ENCODE results near the gene TCF4. TPM values are rescaled to one million over a fixed set of nuclear protein-coding genes. Genes with fewer than 3 reads are reported as not detected.

TCF4 gene
- total and polyA plus RNA-seq, 4 donors: 14.3 to 356 (median 73.0) TPM

DNA sequence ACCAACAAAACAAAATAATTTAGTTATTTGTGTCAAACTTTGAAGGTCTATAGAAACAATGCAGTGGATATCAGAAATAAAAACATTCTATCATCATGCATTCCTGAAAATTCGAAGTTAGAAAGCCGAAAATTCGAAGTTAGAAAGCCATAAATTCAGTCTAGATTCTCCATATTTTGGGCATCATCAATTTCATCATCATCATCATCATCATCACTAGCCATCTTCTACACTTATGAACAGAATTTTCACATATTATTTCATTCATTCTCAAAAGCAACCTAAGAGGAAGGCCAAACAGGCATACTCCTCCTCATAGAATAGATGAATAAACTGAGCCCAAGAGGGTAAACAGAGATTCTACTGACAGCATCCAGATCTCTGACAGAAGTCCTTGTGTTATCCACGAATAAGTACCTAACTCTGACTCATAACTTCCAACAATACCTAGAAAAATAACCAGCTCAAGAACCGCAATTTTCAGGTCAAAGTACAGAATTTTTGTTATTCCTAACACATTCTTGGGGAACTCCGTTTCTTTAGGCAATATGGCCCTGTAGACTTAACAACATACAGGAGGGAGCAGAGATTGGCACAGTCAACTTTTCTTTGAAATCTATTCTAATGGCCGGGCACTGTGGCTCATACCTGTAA, 84.7 kb downstream of the TCF4 start:
- Histone ChIP-seq H3K27me3 (ENCODE audit: control insufficient read depth in 3 of 3, insufficient read depth in 3 of 3, low read length in 2 of 3) (no peaks in the 10 kb centered on the region), H3K4me1 (ENCODE audit: control insufficient read depth in 5 of 5, insufficient read depth in 5 of 5, low read length in 5 of 5) (peaks cover 2 to 41% (median 21%) of the 10 kb centered on the region in 5 donors), H3K36me3 (ENCODE audit: control insufficient read depth in 4 of 4, insufficient read depth in 4 of 4, low read length in 4 of 4) (no peaks in the 10 kb centered on the region), H3K4me3 (no peak overlapping the region), H3K9me3 (ENCODE audit: control insufficient read depth in 4 of 4, insufficient read depth in 3 of 4, low read length in 3 of 4) (no peaks in the 10 kb centered on the region), H3K9ac (ENCODE audit: insufficient read depth in 1 of 2, low read length in 2 of 2) (no peak overlapping the region), H3K27ac (ENCODE audit: low read depth in 1 of 2, low read length in 1 of 2) (no peak overlapping the region)
- DNase-seq (no peak), ATAC-seq (ENCODE audit: insufficient read depth, low FRiP score) (no peak)
- WGBS, 2 donors: 85 to 96% methylated on average over 7 of the region's 7 CpGs
- TF ChIP-seq, protein P1, sequence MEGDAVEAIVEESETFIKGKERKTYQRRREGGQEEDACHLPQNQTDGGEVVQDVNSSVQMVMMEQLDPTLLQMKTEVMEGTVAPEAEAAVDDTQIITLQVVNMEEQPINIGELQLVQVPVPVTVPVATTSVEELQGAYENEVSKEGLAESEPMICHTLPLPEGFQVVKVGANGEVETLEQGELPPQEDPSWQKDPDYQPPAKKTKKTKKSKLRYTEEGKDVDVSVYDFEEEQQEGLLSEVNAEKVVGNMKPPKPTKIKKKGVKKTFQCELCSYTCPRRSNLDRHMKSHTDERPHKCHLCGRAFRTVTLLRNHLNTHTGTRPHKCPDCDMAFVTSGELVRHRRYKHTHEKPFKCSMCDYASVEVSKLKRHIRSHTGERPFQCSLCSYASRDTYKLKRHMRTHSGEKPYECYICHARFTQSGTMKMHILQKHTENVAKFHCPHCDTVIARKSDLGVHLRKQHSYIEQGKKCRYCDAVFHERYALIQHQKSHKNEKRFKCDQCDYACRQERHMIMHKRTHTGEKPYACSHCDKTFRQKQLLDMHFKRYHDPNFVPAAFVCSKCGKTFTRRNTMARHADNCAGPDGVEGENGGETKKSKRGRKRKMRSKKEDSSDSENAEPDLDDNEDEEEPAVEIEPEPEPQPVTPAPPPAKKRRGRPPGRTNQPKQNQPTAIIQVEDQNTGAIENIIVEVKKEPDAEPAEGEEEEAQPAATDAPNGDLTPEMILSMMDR (IDR thresholded peaks at IDR 0.05; ENCODE audit: control extremely low read depth, extremely low read depth): no peak

DNA sequence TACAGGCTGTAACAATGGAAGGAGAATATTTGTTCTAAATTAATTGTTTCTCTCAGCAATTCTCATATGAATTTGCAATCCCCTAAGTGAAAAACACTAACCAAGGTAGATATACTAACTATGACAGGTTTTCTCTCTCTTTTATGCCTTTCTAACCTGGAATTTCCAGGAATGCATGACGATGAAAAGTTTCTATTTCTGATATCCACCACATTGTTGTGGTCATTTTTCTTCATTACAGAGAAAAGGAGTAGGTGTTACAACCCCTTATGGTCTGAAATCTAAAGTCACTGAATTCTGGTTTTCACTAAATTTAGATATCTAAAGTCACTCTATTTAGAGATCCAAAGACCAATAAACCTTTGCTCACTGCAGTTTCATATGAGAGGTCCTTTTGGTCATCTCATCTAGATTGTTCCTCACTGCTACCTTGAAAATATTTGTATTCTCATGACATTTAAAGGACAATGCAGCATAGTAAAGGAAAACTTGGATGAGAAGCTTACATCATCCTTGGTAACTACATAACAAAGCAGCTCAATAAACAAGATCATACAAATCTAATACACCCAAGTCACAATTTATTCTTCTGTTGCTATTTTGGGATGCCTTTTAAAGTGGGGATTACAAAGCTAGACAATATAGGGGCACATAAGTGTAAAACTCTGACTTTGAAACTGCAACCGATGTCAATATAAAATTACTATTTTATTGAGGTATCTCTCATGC, 85.8 kb downstream of the TCF4 start:
- WGBS, 2 donors: 76 to 86% methylated on average over 2 of the region's 2 CpGs
- peak in 1 of 3 donors; percentile 42 for DNase-seq
- Histone ChIP-seq H3K9me3 (ENCODE audit: control insufficient read depth in 4 of 4, insufficient read depth in 3 of 4, low read length in 3 of 4) (no peaks in the 10 kb centered on the region), H3K27ac (ENCODE audit: low read depth in 1 of 2, low read length in 1 of 2) (no peak overlapping the region), H3K4me1 (ENCODE audit: control insufficient read depth in 5 of 5, insufficient read depth in 5 of 5, low read length in 5 of 5) (peaks cover 2 to 40% (median 19%) of the 10 kb centered on the region in 5 donors), H3K36me3 (ENCODE audit: control insufficient read depth in 4 of 4, insufficient read depth in 4 of 4, low read length in 4 of 4) (peaks cover 0 to 2% (median 0%) of the 10 kb centered on the region in 4 donors), H3K4me3 (no peak overlapping the region), H3K27me3 (ENCODE audit: control insufficient read depth in 3 of 3, insufficient read depth in 3 of 3, low read length in 2 of 3) (no peaks in the 10 kb centered on the region), H3K9ac (ENCODE audit: insufficient read depth in 1 of 2, low read length in 2 of 2) (no peak overlapping the region)
- TF ChIP-seq, protein P1 (IDR thresholded peaks at IDR 0.05; ENCODE audit: control extremely low read depth, extremely low read depth): no peak
- ATAC-seq (ENCODE audit: insufficient read depth, low FRiP score): no peak

DNA sequence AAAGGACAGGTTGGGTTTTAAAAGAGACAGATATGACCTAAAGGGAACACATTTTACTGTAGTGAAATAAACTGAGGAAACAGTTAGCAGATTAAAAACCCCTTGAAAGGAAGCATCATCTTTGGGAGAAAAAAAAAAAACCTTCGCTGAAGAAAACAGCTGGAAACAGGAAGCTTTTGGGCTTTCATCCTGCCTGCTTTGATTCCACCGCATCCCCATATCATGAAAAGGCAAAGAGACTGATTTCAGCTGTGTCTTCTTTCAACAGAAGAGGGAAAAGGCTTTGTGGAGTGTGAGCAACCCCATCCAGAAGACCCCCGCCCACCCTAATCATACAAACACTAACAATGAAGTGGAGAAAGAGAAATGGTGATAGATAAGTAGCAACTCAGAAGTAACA, 86.4 kb downstream of the TCF4 start:
- H3K27me3 ChIP-seq (ENCODE audit: control insufficient read depth in 3 of 3, insufficient read depth in 3 of 3, low read length in 2 of 3): no peaks in the 10 kb centered on the region
- TF ChIP-seq, protein P1 (IDR thresholded peaks at IDR 0.05; ENCODE audit: control extremely low read depth, extremely low read depth): no peak
- peaks cover 2 to 41% (median 19%) of the 10 kb centered on the region in 5 donors for H3K4me1 ChIP-seq (ENCODE audit: control insufficient read depth in 5 of 5, insufficient read depth in 5 of 5, low read length in 5 of 5)
- 35 to 46% methylated on average over 3 of the region's 3 CpGs for WGBS, 2 donors
- ATAC-seq (ENCODE audit: insufficient read depth, low FRiP score) (no peak), DNase-seq (peak; percentile 48 to 83 (median 79))
- peaks cover 0 to 2% (median 0%) of the 10 kb centered on the region in 4 donors for H3K36me3 ChIP-seq (ENCODE audit: control insufficient read depth in 4 of 4, insufficient read depth in 4 of 4, low read length in 4 of 4)
- H3K9ac ChIP-seq (ENCODE audit: insufficient read depth in 1 of 2, low read length in 2 of 2): no peak overlapping the region
- H3K4me3 ChIP-seq: no peak overlapping the region
- no peaks in the 10 kb centered on the region for H3K9me3 ChIP-seq (ENCODE audit: control insufficient read depth in 4 of 4, insufficient read depth in 3 of 4, low read length in 3 of 4)
- H3K27ac ChIP-seq (ENCODE audit: low read depth in 1 of 2, low read length in 1 of 2): peak overlapping the region in 1 of 2 donors; percentile 12

Data from lung (tissue), 12 donors.